Uterus (tissue), 2 donors: ENCODE data around the gene ARMC5.

ENCODE experiments used
- CTCF ChIP-seq, 4 experiments: fragments of 200-600 bp in 2 of 4; fragments of 450-650 bp in 2 of 4; sonication (generic) in 2 of 4; IDR thresholded peaks; one replicate each; pipeline ENCODE4 v1.5.1; 2016 to 2019; ENCODE audit warnings: antibody characterized with exemption in 4 of 4, mild to moderate bottlenecking in 2 of 4, moderate library complexity in 1 of 4
- POLR2A ChIP-seq, 2 donors: fragments of 450-650 bp; IDR thresholded peaks; one replicate each; pipeline ENCODE4 v1.6.1; 2016; ENCODE audit warnings: antibody characterized with exemption in 2 of 2, mild to moderate bottlenecking in 1 of 2, moderate library complexity in 1 of 2

GRCh38 chr16:31488468-31489297 is 29.4 kb downstream of the ARMC5 start:
- TF ChIP-seq CTCF (IDR thresholded peaks at IDR 0.05) (no peak), POLR2A (IDR thresholded peaks at IDR 0.05) (no peak)
